Thyroid gland (tissue), 4 donors: ENCODE measurements around the gene TATDN3. TPM values are rescaled to one million over a fixed set of nuclear protein-coding genes. Genes with fewer than 3 reads are reported as not detected.

Experiments
- DNase-seq, 2 donors: peaks; one replicate each; pipeline ENCODE4 v3.0.0-alpha.2; 2019
- H3K27ac ChIP-seq, 3 donors: fragments of 200-600 bp; sonication (generic); 1 replicate in 2 of 3; 2 replicates in 1 of 3; pipeline ENCODE4 v1.5.1; 2016 to 2019; ENCODE audit warnings: mild to moderate bottlenecking in 1 of 3, moderate library complexity in 1 of 3
- H3K27me3 ChIP-seq: fragments of 200-600 bp; sonication (generic); one replicate; pipeline ENCODE4 v1.5.1; 2019
- H3K36me3 ChIP-seq, 2 donors: fragments of 200-600 bp; sonication (generic); one replicate each; pipeline ENCODE4 v1.5.1; 2016 to 2019
- H3K4me1 ChIP-seq, 2 donors: fragments of 200-600 bp; sonication (generic); one replicate each; pipeline ENCODE4 v1.5.1; 2017 to 2019
- H3K4me3 ChIP-seq, 3 donors: fragments of 200-600 bp; sonication (generic); replicated peaks in 1 of 3; 1 replicate in 2 of 3; 2 replicates in 1 of 3; pipeline ENCODE4 v1.5.1; 2016; ENCODE audit warnings: mild to moderate bottlenecking in 1 of 3
- H3K9me3 ChIP-seq: fragments of 200-600 bp; sonication (generic); one replicate; pipeline ENCODE4 v1.5.1; 2017
- POLR2A ChIP-seq, 2 donors: fragments of 450-650 bp; IDR thresholded peaks; one replicate each; pipeline ENCODE4 v1.6.1; 2017; ENCODE audit warnings: antibody characterized with exemption in 2 of 2, mild to moderate bottlenecking in 2 of 2, moderate library complexity in 1 of 2
- WGBS, 2 donors: methylation state at CpG; one replicate each; pipeline ENCODE4 v1.1.5; 2017; 5-methylcytosine and 5-hydroxymethylcytosine counted together
- intact Hi-C: fragments of 100-400 bp; cut with DNase I; formaldehyde crosslinking; loops from one replicate; pipeline ENCODE4 v1.15.1; 2023
- total RNA-seq, 4 donors: library from RNA; depleted of rRNA; stranded (reverse); fragments of >200 nt; gene quantifications; one replicate each; pipeline ENCODE4 v1.2.3, GENCODE V29; 2016
- TF ChIP-seq, protein P1 (sequence below), 6 experiments: fragments of 200-600 bp in 3 of 6; fragments of 450-650 bp in 3 of 6; sonication (generic) in 3 of 6; IDR thresholded peaks; one replicate each; pipeline ENCODE4 v1.5.1; 2016 to 2019; ENCODE audit warnings: antibody characterized with exemption in 6 of 6, mild to moderate bottlenecking in 2 of 6, inconsistent platforms in 1 of 6, moderate library complexity in 1 of 6

Gene TATDN3
- total RNA-seq, 4 donors from 2014 or later: 12.1 to 20.2 (median 18.6) TPM

DNA sequence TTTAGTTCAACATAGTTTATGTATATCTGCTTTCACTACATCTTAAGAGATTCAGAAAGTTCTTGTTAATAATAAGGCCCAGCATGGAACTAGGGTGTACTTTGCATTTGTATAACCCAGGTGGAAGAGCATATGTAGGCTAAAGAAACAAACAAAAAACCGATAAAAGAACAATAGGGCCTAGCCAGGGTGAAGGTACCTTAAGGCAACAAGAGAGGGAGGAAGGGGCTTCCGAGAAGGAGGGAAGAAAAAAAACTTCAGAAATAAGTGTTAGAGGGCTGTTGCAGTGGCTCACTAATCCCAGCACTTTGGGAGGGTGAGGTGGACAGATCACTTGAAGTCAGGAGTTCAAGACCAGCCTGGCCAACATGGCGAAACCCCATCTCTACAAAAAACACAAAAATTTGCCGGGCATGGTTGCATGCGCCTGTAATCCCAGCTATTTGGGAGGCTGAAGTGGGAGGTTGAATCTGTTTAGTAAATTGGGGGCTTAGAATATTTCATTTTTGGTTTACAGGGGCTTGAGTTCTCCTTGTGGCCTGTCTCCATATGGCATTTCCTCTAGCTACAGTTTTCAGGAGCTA is 60.5 kb downstream of the TATDN3 start:
- Histone ChIP-seq H3K4me3 (no peak overlapping the region), H3K9me3 (no peaks in the 10 kb centered on the region), H3K4me1 (peaks cover 0 to 1% of the 10 kb centered on the region in 2 donors), H3K27me3 (no peaks in the 10 kb centered on the region), H3K27ac (no peak overlapping the region), H3K36me3 (no peaks in the 10 kb centered on the region)
- TF ChIP-seq POLR2A (IDR thresholded peaks at IDR 0.05): no peak
- TF ChIP-seq, protein P1, sequence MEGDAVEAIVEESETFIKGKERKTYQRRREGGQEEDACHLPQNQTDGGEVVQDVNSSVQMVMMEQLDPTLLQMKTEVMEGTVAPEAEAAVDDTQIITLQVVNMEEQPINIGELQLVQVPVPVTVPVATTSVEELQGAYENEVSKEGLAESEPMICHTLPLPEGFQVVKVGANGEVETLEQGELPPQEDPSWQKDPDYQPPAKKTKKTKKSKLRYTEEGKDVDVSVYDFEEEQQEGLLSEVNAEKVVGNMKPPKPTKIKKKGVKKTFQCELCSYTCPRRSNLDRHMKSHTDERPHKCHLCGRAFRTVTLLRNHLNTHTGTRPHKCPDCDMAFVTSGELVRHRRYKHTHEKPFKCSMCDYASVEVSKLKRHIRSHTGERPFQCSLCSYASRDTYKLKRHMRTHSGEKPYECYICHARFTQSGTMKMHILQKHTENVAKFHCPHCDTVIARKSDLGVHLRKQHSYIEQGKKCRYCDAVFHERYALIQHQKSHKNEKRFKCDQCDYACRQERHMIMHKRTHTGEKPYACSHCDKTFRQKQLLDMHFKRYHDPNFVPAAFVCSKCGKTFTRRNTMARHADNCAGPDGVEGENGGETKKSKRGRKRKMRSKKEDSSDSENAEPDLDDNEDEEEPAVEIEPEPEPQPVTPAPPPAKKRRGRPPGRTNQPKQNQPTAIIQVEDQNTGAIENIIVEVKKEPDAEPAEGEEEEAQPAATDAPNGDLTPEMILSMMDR (IDR thresholded peaks at IDR 0.05): no peak
- 88 to 89% methylated on average over 5 of the region's 5 CpGs for WGBS, 2 donors
- DNase-seq: no peak
- intact Hi-C loops: loop anchor here (10.0 kb wide), 1 partner anchor 57 kb away; the partner anchor contains the start of genes NSL1 and TATDN3

DNA sequence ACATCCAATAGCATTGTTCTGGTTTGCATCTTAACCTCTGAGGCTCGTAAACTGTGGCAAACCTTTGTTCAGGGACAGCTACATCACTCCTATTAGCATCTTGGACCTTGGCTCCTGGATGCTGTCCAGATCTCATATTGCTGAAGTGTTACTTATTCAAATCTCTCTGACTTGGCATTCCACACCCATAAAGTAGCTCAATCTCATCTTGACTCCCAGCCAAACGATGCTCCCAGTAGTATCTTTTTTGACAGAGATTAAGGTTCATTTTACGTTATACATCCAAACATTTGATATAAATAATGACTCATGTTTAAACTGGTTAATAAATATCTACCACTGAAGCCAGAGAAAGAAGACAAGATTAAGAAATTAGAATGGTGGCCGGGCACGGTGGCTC is 62.0 kb downstream of the TATDN3 start:
- TF ChIP-seq POLR2A (IDR thresholded peaks at IDR 0.05): no peak
- TF ChIP-seq, protein P1 (IDR thresholded peaks at IDR 0.05): no peak

GRCh38 chr1:212856755-212857154 is 65.1 kb downstream of the TATDN3 start:
- H3K27me3 ChIP-seq: no peaks in the 10 kb centered on the region
- H3K9me3 ChIP-seq: no peaks in the 10 kb centered on the region
- no peak overlapping the region for H3K27ac ChIP-seq
- peaks cover 5 to 19% of the 10 kb centered on the region in 2 donors for H3K4me1 ChIP-seq
- no peak for DNase-seq
- no peaks in the 10 kb centered on the region for H3K36me3 ChIP-seq
- WGBS, 2 donors: 88 to 92% methylated on average over 16 of the region's 16 CpGs
- no peak overlapping the region for H3K4me3 ChIP-seq
- TF ChIP-seq, protein P1 (IDR thresholded peaks at IDR 0.05): no peak
- no peak for TF ChIP-seq POLR2A (IDR thresholded peaks at IDR 0.05)
- intact Hi-C loops: loop anchor here (10.0 kb wide), 1 partner anchor 62 kb away; the partner anchor contains the start of genes NSL1 and TATDN3

More for the DNA sequence above, 62.0 kb downstream of the TATDN3 start:
- Histone ChIP-seq H3K27ac (no peak overlapping the region), H3K4me3 (no peak overlapping the region), H3K4me1 (peaks cover under 1 to 3% of the 10 kb centered on the region in 2 donors), H3K27me3 (no peaks in the 10 kb centered on the region), H3K36me3 (no peaks in the 10 kb centered on the region), H3K9me3 (no peaks in the 10 kb centered on the region)
- 91 to 97% methylated on average over 5 of the region's 5 CpGs for WGBS, 2 donors
- no peak for DNase-seq
- intact Hi-C loops: loop anchor here (10.0 kb wide), 1 partner anchor 59 kb away; the partner anchor contains the start of genes NSL1 and TATDN3

GRCh38 chr1:212857992-212858460 is 66.3 kb downstream of the TATDN3 start, which contains the start of gene FLVCR1:
Gene FLVCR1 (plus strand): TSS chr1:212858275. CDS start chr1:212858453, 178 bp downstream.
- TF ChIP-seq POLR2A (IDR thresholded peaks at IDR 0.05): peak; percentile 30 to 91
- TF ChIP-seq, protein P1 (IDR thresholded peaks at IDR 0.05): no peak
- WGBS, 2 donors: 1 to 3% methylated on average over 15 to 35 of the region's 54 CpGs
- intact Hi-C loops: loop anchor here (10.0 kb wide), 1 partner anchor 63 kb away; the partner anchor contains the start of genes NSL1 and TATDN3

More at GRCh38 chr1:212857992-212858460, 66.3 kb downstream of the TATDN3 start, which contains the start of gene FLVCR1:
- no peaks in the 10 kb centered on the region for H3K36me3 ChIP-seq
- H3K4me3 ChIP-seq: peak within 1 kb of the TSS; percentile 72 to 91 (median 87)
- DNase-seq: peak; percentile 98 to 99
- H3K4me1 ChIP-seq: peaks cover 5 to 19% of the 10 kb centered on the region in 2 donors
- H3K27ac ChIP-seq: peak within 1 kb of the TSS; percentile 61 to 87 (median 84)
- H3K27me3 ChIP-seq: no peaks in the 10 kb centered on the region
- H3K9me3 ChIP-seq: no peaks in the 10 kb centered on the region
